OCI-LY7 (cell line): ENCODE data around the gene FGF18.

Experiments used
- EZH2phosphoT487 ChIP-seq: fragments of 200-600 bp; sonication (generic); IDR thresholded peaks from 2 replicates; pipeline ENCODE4 v1.6.1; 2018; ENCODE audit warnings: low read depth, borderline replicate concordance, mild to moderate bottlenecking, mixed run types, antibody characterized with exemption, low read length, moderate library complexity, mixed read lengths
- TF ChIP-seq, protein P1 (sequence below): fragments of 200-600 bp; sonication (generic); conservative IDR thresholded peaks from 2 replicates; pipeline ENCODE4 v1.5.1; 2014; ENCODE audit warnings: mild to moderate bottlenecking, antibody characterized with exemption, low read length, moderate library complexity, mixed read lengths

DNA sequence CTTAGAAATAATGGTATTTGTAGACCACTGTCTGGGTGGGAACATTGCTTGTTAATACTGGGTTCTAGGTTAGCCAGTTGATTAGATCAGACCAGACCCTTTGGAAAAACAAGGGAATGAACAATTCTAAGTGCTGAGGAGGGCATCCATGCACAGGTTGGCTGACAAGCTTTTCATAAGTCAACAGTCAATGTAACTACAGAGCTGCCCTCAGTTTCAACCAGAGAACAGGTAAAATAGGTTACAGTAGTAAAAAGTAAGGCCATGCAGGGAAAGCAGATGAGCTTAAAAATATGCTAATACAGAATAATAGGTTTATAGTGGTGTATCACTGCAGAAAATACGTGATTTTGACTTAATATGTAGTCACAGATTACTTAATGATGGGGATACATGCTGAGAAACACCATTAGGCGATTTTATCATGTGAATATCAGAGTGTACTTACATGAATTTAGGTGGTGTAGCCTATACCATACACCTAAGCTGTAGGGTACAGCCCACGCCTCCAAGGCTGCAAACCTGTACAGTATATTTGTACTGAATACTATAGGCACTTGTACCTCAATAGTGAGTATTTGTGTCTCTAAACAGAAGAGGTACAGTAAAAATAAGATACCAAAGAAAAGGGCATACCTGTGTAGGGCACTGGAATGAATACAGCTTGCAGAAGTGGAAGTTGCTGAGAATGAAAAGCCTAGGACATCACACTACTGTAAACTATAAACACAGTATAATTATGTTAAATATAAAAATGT is 6.1 kb upstream of the FGF18 start:
- TF ChIP-seq, protein P1, sequence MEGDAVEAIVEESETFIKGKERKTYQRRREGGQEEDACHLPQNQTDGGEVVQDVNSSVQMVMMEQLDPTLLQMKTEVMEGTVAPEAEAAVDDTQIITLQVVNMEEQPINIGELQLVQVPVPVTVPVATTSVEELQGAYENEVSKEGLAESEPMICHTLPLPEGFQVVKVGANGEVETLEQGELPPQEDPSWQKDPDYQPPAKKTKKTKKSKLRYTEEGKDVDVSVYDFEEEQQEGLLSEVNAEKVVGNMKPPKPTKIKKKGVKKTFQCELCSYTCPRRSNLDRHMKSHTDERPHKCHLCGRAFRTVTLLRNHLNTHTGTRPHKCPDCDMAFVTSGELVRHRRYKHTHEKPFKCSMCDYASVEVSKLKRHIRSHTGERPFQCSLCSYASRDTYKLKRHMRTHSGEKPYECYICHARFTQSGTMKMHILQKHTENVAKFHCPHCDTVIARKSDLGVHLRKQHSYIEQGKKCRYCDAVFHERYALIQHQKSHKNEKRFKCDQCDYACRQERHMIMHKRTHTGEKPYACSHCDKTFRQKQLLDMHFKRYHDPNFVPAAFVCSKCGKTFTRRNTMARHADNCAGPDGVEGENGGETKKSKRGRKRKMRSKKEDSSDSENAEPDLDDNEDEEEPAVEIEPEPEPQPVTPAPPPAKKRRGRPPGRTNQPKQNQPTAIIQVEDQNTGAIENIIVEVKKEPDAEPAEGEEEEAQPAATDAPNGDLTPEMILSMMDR = no peak
- no peak for TF ChIP-seq EZH2phosphoT487
